Measurements from ENCODE around the gene FSTL4.

Gene FSTL4

GRCh38 chr5:133474851-133475590 lies 137.3 kb downstream of the FSTL4 start:
- DNase-seq (no peak), ATAC-seq (no peak)
- Mint-ChIP-seq H3K36me3 (ENCODE audit: low read depth) (no peaks in the 10 kb centered on the region), H3K27me3 (peaks cover 12% of the 10 kb centered on the region), H3K9me3 (no peaks in the 10 kb centered on the region), H3K4me3 (no peak overlapping the region), H3K27ac (no peak overlapping the region), H3K4me1 (no peaks in the 10 kb centered on the region)

GRCh38 chr5:133473291-133473690 lies 139.1 kb downstream of the FSTL4 start:
- no peaks in the 10 kb centered on the region for H3K36me3 Mint-ChIP-seq (ENCODE audit: low read depth)
- no peak for ATAC-seq
- H3K4me1 Mint-ChIP-seq, result peaks cover 1% of the 10 kb centered on the region
- no peak overlapping the region for H3K27ac Mint-ChIP-seq
- H3K4me3 Mint-ChIP-seq, result no peak overlapping the region
- H3K27me3 Mint-ChIP-seq, result peaks cover 12% of the 10 kb centered on the region
- DNase-seq, result no peak
- no peaks in the 10 kb centered on the region for H3K9me3 Mint-ChIP-seq

DNA sequence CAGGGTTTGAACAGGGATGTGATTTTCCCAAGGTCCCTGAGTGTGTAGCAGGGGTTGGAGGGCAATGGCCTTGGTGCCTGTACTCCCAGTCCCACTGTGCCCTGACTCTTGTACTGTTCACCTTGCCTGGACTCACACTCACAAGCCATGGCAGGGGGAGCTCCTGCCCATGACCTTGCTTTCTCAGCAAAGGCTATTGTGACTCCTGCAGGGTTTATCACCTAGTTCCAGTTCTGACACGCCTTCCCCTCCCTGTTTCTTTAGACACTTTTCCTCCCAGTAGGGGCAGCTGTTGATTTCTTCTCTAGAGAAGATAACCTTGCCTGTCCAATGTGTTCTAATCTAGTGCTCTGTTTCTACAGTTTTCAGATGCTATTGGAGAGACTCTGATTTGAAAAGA lies 139.5 kb downstream of the FSTL4 start:
- no peak for ATAC-seq
- Mint-ChIP-seq H3K27me3 (peaks cover 12% of the 10 kb centered on the region), H3K27ac (no peak overlapping the region), H3K4me3 (no peak overlapping the region), H3K36me3 (ENCODE audit: low read depth) (no peaks in the 10 kb centered on the region), H3K9me3 (no peaks in the 10 kb centered on the region), H3K4me1 (peaks cover 1% of the 10 kb centered on the region)
- no peak for DNase-seq

DNA sequence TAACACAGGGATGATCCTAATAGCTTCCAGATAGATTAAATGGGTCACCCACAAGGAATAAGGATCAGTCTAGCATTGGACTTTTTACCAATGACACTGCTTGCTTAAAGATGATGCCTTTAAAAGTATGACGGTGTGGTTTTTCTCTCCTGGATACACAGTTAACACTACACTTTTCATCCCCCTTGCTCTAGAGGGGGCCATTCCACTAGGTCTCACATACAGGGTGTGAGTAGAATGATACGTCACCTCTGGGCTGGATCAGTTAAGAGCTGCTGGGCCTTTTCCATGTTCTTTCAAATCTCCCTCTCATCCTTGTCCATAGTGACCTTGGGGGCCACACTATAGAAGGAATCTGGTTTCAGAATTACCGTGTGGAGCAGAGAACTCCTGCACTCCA lies 140.6 kb downstream of the FSTL4 start:
- DNase-seq, result no peak
- H3K4me1 Mint-ChIP-seq, result peaks cover 1% of the 10 kb centered on the region
- H3K27me3 Mint-ChIP-seq, result peaks cover 9% of the 10 kb centered on the region

GRCh38 chr5:133470841-133471240 lies 141.5 kb downstream of the FSTL4 start:
- Mint-ChIP-seq H3K27me3 (peaks cover 9% of the 10 kb centered on the region), H3K4me1 (peaks cover 4% of the 10 kb centered on the region), H3K9me3 (no peaks in the 10 kb centered on the region), H3K36me3 (ENCODE audit: low read depth) (no peaks in the 10 kb centered on the region), H3K27ac (no peak overlapping the region), H3K4me3 (no peak overlapping the region)
- ATAC-seq (no peak), DNase-seq (no peak)

More for the DNA sequence above, 140.6 kb downstream of the FSTL4 start:
- no peaks in the 10 kb centered on the region for H3K36me3 Mint-ChIP-seq (ENCODE audit: low read depth)
- H3K27ac Mint-ChIP-seq, result no peak overlapping the region
- no peak overlapping the region for H3K4me3 Mint-ChIP-seq
- no peak for ATAC-seq
- H3K9me3 Mint-ChIP-seq, result no peaks in the 10 kb centered on the region

DNA sequence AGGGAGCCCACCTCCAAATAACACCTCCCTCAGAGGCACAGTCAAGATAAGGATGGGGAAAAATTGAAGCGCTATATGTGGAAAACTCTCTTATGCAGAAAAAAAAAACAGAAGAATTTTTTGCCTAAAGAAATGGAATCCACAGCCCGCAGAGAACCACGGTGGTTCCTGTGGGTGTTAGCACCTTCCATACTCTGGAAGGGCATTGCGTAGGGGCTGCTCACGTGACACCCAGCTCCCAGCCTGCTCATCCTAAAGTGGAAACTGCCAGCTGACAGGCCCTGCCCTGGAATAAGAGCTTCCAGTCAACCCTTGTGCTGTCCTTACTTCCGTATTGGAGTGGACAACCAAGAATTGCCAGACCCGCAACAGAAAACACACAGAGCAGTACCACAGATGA lies 142.5 kb downstream of the FSTL4 start:
- Mint-ChIP-seq H3K9me3 (no peaks in the 10 kb centered on the region), H3K27ac (no peak overlapping the region), H3K4me1 (peaks cover 8% of the 10 kb centered on the region), H3K27me3 (peaks cover 9% of the 10 kb centered on the region), H3K4me3 (no peak overlapping the region), H3K36me3 (ENCODE audit: low read depth) (no peaks in the 10 kb centered on the region)
- DNase-seq (no peak), ATAC-seq (no peak)

GRCh38 chr5:133469252-133469651 lies 143.1 kb downstream of the FSTL4 start:
- no peaks in the 10 kb centered on the region for H3K36me3 Mint-ChIP-seq (ENCODE audit: low read depth)
- H3K4me1 Mint-ChIP-seq, result peaks cover 8% of the 10 kb centered on the region
- no peaks in the 10 kb centered on the region for H3K9me3 Mint-ChIP-seq
- peaks cover 7% of the 10 kb centered on the region for H3K27me3 Mint-ChIP-seq
- H3K27ac Mint-ChIP-seq, result no peak overlapping the region
- DNase-seq, result no peak
- no peak overlapping the region for H3K4me3 Mint-ChIP-seq
- no peak for ATAC-seq

- ATAC-seq (no peak), DNase-seq (no peak)
- Mint-ChIP-seq H3K27me3 (peaks cover 3% of the 10 kb centered on the region), H3K36me3 (ENCODE audit: low read depth) (no peaks in the 10 kb centered on the region), H3K4me1 (peaks cover 8% of the 10 kb centered on the region), H3K4me3 (no peak overlapping the region), H3K9me3 (no peaks in the 10 kb centered on the region), H3K27ac (no peak overlapping the region)
These were observed 143.7 kb downstream of the FSTL4 start for GRCh38 chr5:133468596-133468995.

DNA sequence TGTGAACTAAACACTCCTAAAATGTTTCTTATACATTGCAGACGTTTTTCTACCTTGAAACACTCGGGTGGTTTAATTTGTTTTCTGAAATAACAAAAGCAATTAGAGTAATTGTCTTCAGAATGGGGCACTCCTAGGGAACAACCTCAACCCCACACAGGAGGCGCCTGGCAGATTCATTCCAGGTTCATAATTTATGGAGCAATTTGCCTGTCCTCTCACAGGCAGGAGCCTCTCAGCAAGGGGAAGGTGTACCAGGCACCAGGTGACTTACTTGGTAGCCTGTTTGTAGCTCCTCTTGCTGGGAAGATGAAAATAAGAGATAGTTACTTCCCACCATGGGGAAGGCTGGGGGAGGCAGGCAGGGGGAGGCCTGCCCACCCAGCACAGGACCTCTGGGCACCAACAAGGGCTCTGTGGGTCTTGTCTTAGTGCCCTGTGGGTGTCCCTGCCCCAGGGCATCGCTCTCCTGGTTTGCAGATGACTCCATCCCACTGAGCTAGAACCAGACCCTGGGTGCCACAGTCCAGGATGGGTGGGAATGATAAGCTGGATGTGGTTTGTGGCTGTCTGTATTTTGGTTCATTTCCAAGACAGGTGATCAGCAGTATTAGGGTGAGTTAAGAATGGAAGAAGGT lies 144.4 kb downstream of the FSTL4 start:
- H3K9me3 Mint-ChIP-seq, result no peaks in the 10 kb centered on the region
- H3K4me1 Mint-ChIP-seq, result peaks cover 8% of the 10 kb centered on the region
- no peak overlapping the region for H3K4me3 Mint-ChIP-seq
- no peak overlapping the region for H3K27ac Mint-ChIP-seq
- ATAC-seq (no peak), DNase-seq (no peak)
- H3K27me3 Mint-ChIP-seq, result peaks cover 2% of the 10 kb centered on the region
- H3K36me3 Mint-ChIP-seq (ENCODE audit: low read depth), result no peaks in the 10 kb centered on the region

GRCh38 chr5:133467335-133467779 lies 145.0 kb downstream of the FSTL4 start:
- ATAC-seq (peak; percentile 33), DNase-seq (no peak)
- Mint-ChIP-seq H3K27ac (no peak overlapping the region), H3K27me3 (peaks cover 2% of the 10 kb centered on the region), H3K9me3 (no peaks in the 10 kb centered on the region), H3K4me3 (no peak overlapping the region), H3K4me1 (peaks cover 8% of the 10 kb centered on the region), H3K36me3 (ENCODE audit: low read depth) (no peaks in the 10 kb centered on the region)

- no peak overlapping the region for H3K4me3 Mint-ChIP-seq
- H3K27ac Mint-ChIP-seq, result no peak overlapping the region
- no peaks in the 10 kb centered on the region for H3K36me3 Mint-ChIP-seq (ENCODE audit: low read depth)
- peaks cover 8% of the 10 kb centered on the region for H3K4me1 Mint-ChIP-seq
- DNase-seq (no peak), ATAC-seq (no peak)
- no peaks in the 10 kb centered on the region for H3K9me3 Mint-ChIP-seq
- H3K27me3 Mint-ChIP-seq, result no peaks in the 10 kb centered on the region
These were observed 145.6 kb downstream of the FSTL4 start for GRCh38 chr5:133466556-133467334.

GRCh38 chr5:133464013-133464412 lies 148.3 kb downstream of the FSTL4 start:
- Mint-ChIP-seq H3K9me3 (no peaks in the 10 kb centered on the region), H3K27me3 (peaks cover 2% of the 10 kb centered on the region), H3K4me1 (peaks cover 7% of the 10 kb centered on the region), H3K36me3 (ENCODE audit: low read depth) (no peaks in the 10 kb centered on the region), H3K4me3 (no peak overlapping the region), H3K27ac (no peak overlapping the region)
- no peak for ATAC-seq
- no peak for DNase-seq

- no peak overlapping the region for H3K4me3 Mint-ChIP-seq
- peaks cover 2% of the 10 kb centered on the region for H3K27me3 Mint-ChIP-seq
- ATAC-seq (no peak), DNase-seq (no peak)
- H3K27ac Mint-ChIP-seq, result no peak overlapping the region
- H3K36me3 Mint-ChIP-seq (ENCODE audit: low read depth), result no peaks in the 10 kb centered on the region
- peaks cover 9% of the 10 kb centered on the region for H3K4me1 Mint-ChIP-seq
- H3K9me3 Mint-ChIP-seq, result no peaks in the 10 kb centered on the region
These were observed 150.4 kb downstream of the FSTL4 start for GRCh38 chr5:133461796-133462516.

DNA sequence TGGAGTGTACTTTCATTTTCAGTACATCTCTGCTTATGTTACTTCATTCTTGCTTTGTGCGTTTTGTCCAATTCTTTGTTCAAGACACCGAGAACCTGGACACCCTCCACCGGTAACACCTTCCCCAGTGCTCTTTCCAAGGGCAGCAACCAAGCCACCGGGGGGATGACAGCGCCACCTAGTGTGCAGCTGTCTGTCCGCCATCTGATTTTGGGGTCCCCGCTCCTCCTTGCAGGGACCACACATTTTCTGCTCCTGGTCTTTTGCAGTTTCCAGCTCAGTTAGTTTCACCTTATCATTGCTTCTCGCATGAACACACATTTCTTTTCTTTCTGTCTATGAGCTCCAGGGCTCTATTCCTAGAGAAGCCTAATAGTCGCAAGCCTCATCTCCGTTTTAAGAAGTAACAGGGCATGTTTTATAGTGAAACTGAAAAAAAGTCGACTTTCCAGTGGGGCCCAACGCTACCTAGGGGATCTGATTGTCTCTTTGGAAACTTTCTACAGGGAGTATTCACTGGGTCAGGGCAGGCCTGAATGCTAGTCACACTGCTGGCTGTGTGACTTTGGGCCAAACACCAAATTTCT lies 152.1 kb downstream of the FSTL4 start:
- ATAC-seq (no peak), DNase-seq (peak; percentile 67)
- Mint-ChIP-seq H3K27ac (no peak overlapping the region), H3K4me3 (no peak overlapping the region), H3K4me1 (peaks cover 3% of the 10 kb centered on the region), H3K9me3 (no peaks in the 10 kb centered on the region), H3K27me3 (peaks cover 2% of the 10 kb centered on the region), H3K36me3 (ENCODE audit: low read depth) (no peaks in the 10 kb centered on the region)
